ENCODE data around the gene TSLP. TPM values are rescaled to one million over a fixed set of nuclear protein-coding genes. Genes with fewer than 3 reads are reported as not detected.

The TSLP gene
- polyA plus RNA-seq, 1 of the 3 experiments (the other 2 are of a cell fraction): 1.3 TPM

Other genes starting within 250 kb of the TSLP start
- 6.7 and 10.4 TPM in 2 replicates for gene WDR36, start 20.6 kb downstream of the TSLP start, polyA plus RNA-seq (2012; rRNA removed)
- 4.1 and 4.6 TPM in 2 replicates for gene CAMK4, start 152.7 kb downstream of the TSLP start, polyA plus RNA-seq (2012; rRNA removed)

Data from SK-N-SH (cell line).